ENCODE measurements around the gene BNC2. TPM values are rescaled to one million over a fixed set of nuclear protein-coding genes. Genes with fewer than 3 reads are reported as not detected.

The BNC2 gene
- total RNA-seq, 1 donor from 2014 or later, result 15.2 TPM

- peak; percentile 40 for DNase-seq
- peak overlapping the region; percentile 49 for H3K4me3 Mint-ChIP-seq (ENCODE audit: unreplicated experiment)
- H3K27me3 Mint-ChIP-seq (ENCODE audit: unreplicated experiment), result peaks cover 10% of the 10 kb centered on the region
- peak overlapping the region; percentile 95 for H3K27ac Mint-ChIP-seq (ENCODE audit: unreplicated experiment)
- no peaks in the 10 kb centered on the region for H3K36me3 Mint-ChIP-seq (ENCODE audit: unreplicated experiment)
- H3K4me1 Mint-ChIP-seq (ENCODE audit: low read depth, unreplicated experiment), result peaks cover 39% of the 10 kb centered on the region
- TF ChIP-seq CTCF (IDR thresholded peaks at IDR 0.05; ENCODE audit: partially characterized antibody, unreplicated experiment), result no peak
- peaks cover 11% of the 10 kb centered on the region for H3K9me3 Mint-ChIP-seq (ENCODE audit: unreplicated experiment)
These were observed 166.1 kb downstream of the BNC2 start for GRCh38 chr9:16704116-16705110.

- peaks cover 3% of the 10 kb centered on the region for H3K27me3 Mint-ChIP-seq (ENCODE audit: unreplicated experiment)
- peaks cover 5% of the 10 kb centered on the region for H3K9me3 Mint-ChIP-seq (ENCODE audit: unreplicated experiment)
- no peaks in the 10 kb centered on the region for H3K36me3 Mint-ChIP-seq (ENCODE audit: unreplicated experiment)
- DNase-seq, result no peak
- H3K27ac Mint-ChIP-seq (ENCODE audit: unreplicated experiment), result no peak overlapping the region
- H3K4me3 Mint-ChIP-seq (ENCODE audit: unreplicated experiment), result no peak overlapping the region
- peaks cover 24% of the 10 kb centered on the region for H3K4me1 Mint-ChIP-seq (ENCODE audit: low read depth, unreplicated experiment)
- TF ChIP-seq CTCF (IDR thresholded peaks at IDR 0.05; ENCODE audit: partially characterized antibody, unreplicated experiment), result no peak
These were observed 169.1 kb downstream of the BNC2 start for GRCh38 chr9:16701347-16701746.

- Mint-ChIP-seq H3K27ac (ENCODE audit: unreplicated experiment) (no peak overlapping the region), H3K36me3 (ENCODE audit: unreplicated experiment) (no peaks in the 10 kb centered on the region), H3K4me3 (ENCODE audit: unreplicated experiment) (no peak overlapping the region), H3K27me3 (ENCODE audit: unreplicated experiment) (no peaks in the 10 kb centered on the region), H3K4me1 (ENCODE audit: low read depth, unreplicated experiment) (peaks cover 22% of the 10 kb centered on the region), H3K9me3 (ENCODE audit: unreplicated experiment) (no peaks in the 10 kb centered on the region)
- no peak for DNase-seq
- no peak for TF ChIP-seq CTCF (IDR thresholded peaks at IDR 0.05; ENCODE audit: partially characterized antibody, unreplicated experiment)
These were observed 176.9 kb downstream of the BNC2 start for GRCh38 chr9:16693616-16694015.

- Mint-ChIP-seq H3K27ac (ENCODE audit: unreplicated experiment) (no peak overlapping the region), H3K9me3 (ENCODE audit: unreplicated experiment) (no peaks in the 10 kb centered on the region), H3K36me3 (ENCODE audit: unreplicated experiment) (no peaks in the 10 kb centered on the region), H3K4me1 (ENCODE audit: low read depth, unreplicated experiment) (peaks cover 43% of the 10 kb centered on the region), H3K4me3 (ENCODE audit: unreplicated experiment) (no peak overlapping the region), H3K27me3 (ENCODE audit: unreplicated experiment) (peaks cover 2% of the 10 kb centered on the region)
- TF ChIP-seq CTCF (IDR thresholded peaks at IDR 0.05; ENCODE audit: partially characterized antibody, unreplicated experiment), result no peak
- DNase-seq, result no peak
These were observed 179.8 kb downstream of the BNC2 start for GRCh38 chr9:16690628-16691027.

GRCh38 chr9:16690205-16690604 is 180.3 kb downstream of the BNC2 start:
- Mint-ChIP-seq H3K4me1 (ENCODE audit: low read depth, unreplicated experiment) (peaks cover 48% of the 10 kb centered on the region), H3K36me3 (ENCODE audit: unreplicated experiment) (no peaks in the 10 kb centered on the region), H3K4me3 (ENCODE audit: unreplicated experiment) (no peak overlapping the region), H3K27me3 (ENCODE audit: unreplicated experiment) (peaks cover 2% of the 10 kb centered on the region), H3K9me3 (ENCODE audit: unreplicated experiment) (peaks cover 1% of the 10 kb centered on the region), H3K27ac (ENCODE audit: unreplicated experiment) (no peak overlapping the region)
- DNase-seq, result no peak
- no peak for TF ChIP-seq CTCF (IDR thresholded peaks at IDR 0.05; ENCODE audit: partially characterized antibody, unreplicated experiment)
